Natural killer cell (primary cell): ENCODE measurements around the gene E2F4. TPM values are rescaled to one million over a fixed set of nuclear protein-coding genes. Genes with fewer than 3 reads are reported as not detected.

Experiments
- ATAC-seq, 3 donors: fragments of 150-1000 bp in 2 of 3; fragments of 200-7000 bp in 1 of 3; cut with Tn5 transposase; 1 replicate in 1 of 3; 2 replicates in 2 of 3; pipeline ENCODE4 v1.10.0; 2021; ENCODE audit warnings: mild to moderate bottlenecking in 2 of 3, moderate library complexity in 2 of 3
- DNase-seq, 2 donors: peaks; one replicate each; pipeline versions ENCODE4 v3.0.0 to v3.0.0-alpha.2; 2013 to 2021; ENCODE audit warnings: mixed read lengths in 1 of 2
- H3K27ac ChIP-seq: one replicate; pipeline ENCODE4 v1.5.1; 2013; ENCODE audit warnings: mild to moderate bottlenecking, low read length
- H3K27me3 ChIP-seq: one replicate; pipeline ENCODE4 v1.6.1; 2013; ENCODE audit warnings: low read length; ENCODE audit not compliant: control insufficient read depth, insufficient read depth
- H3K36me3 ChIP-seq: one replicate; pipeline ENCODE4 v1.6.1; 2013; ENCODE audit warnings: low read length; ENCODE audit not compliant: control insufficient read depth, insufficient read depth
- H3K4me1 ChIP-seq: one replicate; pipeline ENCODE4 v1.6.1; 2013; ENCODE audit warnings: low read length; ENCODE audit not compliant: control insufficient read depth, insufficient read depth
- H3K4me3 ChIP-seq: one replicate; pipeline ENCODE4 v1.5.1; 2013; ENCODE audit warnings: low read length
- H3K9me3 ChIP-seq: one replicate; pipeline ENCODE4 v1.6.1; 2013; ENCODE audit warnings: low read length; ENCODE audit not compliant: control insufficient read depth, insufficient read depth
- H3K27ac Mint-ChIP-seq, 2 donors: one replicate each; pipeline ENCODE4 v1.8.0; 2022; ENCODE audit warnings: mild to moderate bottlenecking in 2 of 2, mixed read lengths in 2 of 2, moderate library complexity in 1 of 2
- H3K27me3 Mint-ChIP-seq, 2 donors: one replicate each; pipeline ENCODE4 v1.8.0; 2022; ENCODE audit warnings: low read depth in 2 of 2, mixed read lengths in 2 of 2
- H3K36me3 Mint-ChIP-seq: one replicate; pipeline ENCODE4 v1.8.0; 2022; ENCODE audit warnings: mixed read lengths
- H3K4me1 Mint-ChIP-seq, 2 donors: one replicate each; pipeline ENCODE4 v1.8.0; 2022; ENCODE audit warnings: mixed read lengths in 2 of 2
- H3K4me3 Mint-ChIP-seq: one replicate; pipeline ENCODE4 v1.8.0; 2022; ENCODE audit warnings: mild to moderate bottlenecking, moderate library complexity, mixed read lengths
- H3K9me3 Mint-ChIP-seq, 2 donors: one replicate each; pipeline ENCODE4 v1.8.0; 2022; ENCODE audit warnings: mixed read lengths in 2 of 2
- WGBS: methylation state at CpG from one replicate; pipeline ENCODE4 v1.1.7; 2013; ENCODE audit warnings: missing lambda C conversion rate; ENCODE audit not compliant: insufficient coverage; 5-methylcytosine and 5-hydroxymethylcytosine counted together
- intact Hi-C: fragments of 100-400 bp; cut with micrococcal nuclease; formaldehyde crosslinking; loops from one replicate; pipeline ENCODE4 v1.14.2; 2022
- total RNA-seq, 4 donors: library from RNA; stranded (reverse); fragments of 120-200 nt in 1 of 4; gene quantifications; one replicate each; pipeline versions ENCODE4 v1.2.3 to v1.2.4, GENCODE V29; 2013 to 2022
- TF ChIP-seq, protein P1 (sequence below): fragments of 200-600 bp; IDR thresholded peaks from one replicate; pipeline ENCODE4 v1.8.0; 2022; ENCODE audit warnings: antibody characterized with exemption

E2F4 gene
- total RNA-seq, 3 donors from 2014 or later (not counting 1 experiment from before 2014, with no cell fraction given) = 57.6 to 91.7 (median 74.5) TPM

DNA sequence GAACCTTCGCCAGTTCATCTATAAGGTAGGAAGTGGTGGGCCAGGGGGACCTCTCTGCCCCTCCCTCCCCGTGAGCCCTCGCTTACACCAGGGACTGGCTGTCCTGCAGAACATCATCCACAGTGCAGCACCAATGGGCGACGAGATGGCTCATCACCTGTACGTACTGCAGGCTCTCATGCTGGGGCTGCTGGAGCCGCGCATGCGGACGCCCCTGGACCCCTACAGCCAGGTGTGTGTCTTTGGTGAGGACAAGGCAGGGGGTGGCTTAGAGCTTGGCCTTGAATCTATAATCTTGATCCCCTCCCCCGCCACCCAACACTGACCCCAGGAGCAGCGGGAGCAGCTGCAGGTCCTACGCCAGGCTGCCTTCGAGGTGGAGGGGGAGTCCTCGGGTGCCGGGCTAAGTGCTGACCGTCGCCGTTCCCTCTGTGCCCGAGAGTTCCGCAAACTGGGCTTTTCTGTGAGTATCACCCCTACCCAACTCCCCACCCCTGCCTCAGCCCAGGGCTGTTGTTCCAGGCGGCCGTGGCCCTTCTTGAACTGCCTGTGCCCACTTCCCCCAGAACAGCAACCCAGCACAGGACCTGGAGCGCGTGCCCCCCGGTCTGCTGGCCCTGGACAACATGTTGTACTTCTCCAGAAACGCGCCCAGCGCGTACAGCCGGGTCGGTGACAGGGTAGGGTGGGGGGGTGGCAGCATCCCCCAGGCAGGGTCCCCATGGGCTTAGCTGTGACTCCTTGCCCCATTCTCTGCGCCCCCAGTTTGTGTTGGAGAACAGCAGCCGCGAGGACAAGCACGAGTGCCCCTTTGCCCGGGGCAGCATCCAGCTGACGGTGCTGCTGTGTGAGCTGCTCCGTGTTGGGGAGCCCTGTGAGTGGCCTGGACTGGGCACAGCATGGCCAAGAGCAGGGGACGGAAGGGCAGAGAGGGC is 9.7 kb downstream of the E2F4 start:
- 96% methylated on average over 39 of the region's 40 CpGs for WGBS
- H3K27ac Mint-ChIP-seq = no peak overlapping the region
- DNase-seq = no peak

DNA sequence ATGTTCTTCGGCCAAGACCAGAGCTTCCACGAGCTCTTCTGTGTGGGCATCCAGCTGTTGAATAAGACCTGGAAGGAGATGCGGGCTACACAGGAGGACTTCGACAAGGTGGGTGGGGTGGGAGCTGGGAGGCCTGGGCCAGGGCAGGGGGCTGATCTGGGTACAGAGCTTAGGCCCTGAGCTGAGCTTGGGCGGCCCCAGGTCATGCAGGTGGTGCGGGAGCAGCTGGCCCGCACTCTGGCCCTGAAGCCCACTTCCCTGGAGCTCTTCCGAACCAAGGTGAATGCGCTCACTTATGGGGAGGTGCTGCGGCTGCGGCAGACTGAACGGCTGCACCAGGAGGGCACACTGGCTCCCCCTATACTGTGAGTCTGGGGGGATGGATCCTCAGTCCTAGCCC is 10.5 kb downstream of the E2F4 start:
- DNase-seq = no peak
- no peak overlapping the region for H3K4me3 ChIP-seq
- no peak overlapping the region for H3K4me3 Mint-ChIP-seq
- H3K27me3 Mint-ChIP-seq = no peaks in the 10 kb centered on the region
- no peaks in the 10 kb centered on the region for H3K36me3 Mint-ChIP-seq
- no peaks in the 10 kb centered on the region for H3K4me1 ChIP-seq
- H3K4me1 Mint-ChIP-seq = peaks cover 4 to 9% of the 10 kb centered on the region in 2 donors
- H3K36me3 ChIP-seq = peaks cover 37% of the 10 kb centered on the region
- no peak for ATAC-seq
- WGBS = 99% methylated on average over 12 of the region's 12 CpGs
- TF ChIP-seq, protein P1, sequence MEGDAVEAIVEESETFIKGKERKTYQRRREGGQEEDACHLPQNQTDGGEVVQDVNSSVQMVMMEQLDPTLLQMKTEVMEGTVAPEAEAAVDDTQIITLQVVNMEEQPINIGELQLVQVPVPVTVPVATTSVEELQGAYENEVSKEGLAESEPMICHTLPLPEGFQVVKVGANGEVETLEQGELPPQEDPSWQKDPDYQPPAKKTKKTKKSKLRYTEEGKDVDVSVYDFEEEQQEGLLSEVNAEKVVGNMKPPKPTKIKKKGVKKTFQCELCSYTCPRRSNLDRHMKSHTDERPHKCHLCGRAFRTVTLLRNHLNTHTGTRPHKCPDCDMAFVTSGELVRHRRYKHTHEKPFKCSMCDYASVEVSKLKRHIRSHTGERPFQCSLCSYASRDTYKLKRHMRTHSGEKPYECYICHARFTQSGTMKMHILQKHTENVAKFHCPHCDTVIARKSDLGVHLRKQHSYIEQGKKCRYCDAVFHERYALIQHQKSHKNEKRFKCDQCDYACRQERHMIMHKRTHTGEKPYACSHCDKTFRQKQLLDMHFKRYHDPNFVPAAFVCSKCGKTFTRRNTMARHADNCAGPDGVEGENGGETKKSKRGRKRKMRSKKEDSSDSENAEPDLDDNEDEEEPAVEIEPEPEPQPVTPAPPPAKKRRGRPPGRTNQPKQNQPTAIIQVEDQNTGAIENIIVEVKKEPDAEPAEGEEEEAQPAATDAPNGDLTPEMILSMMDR = no peak
- intact Hi-C loops = no loop called here
- no peak overlapping the region for H3K27ac Mint-ChIP-seq
- no peaks in the 10 kb centered on the region for H3K9me3 ChIP-seq
- H3K27ac ChIP-seq = no peak overlapping the region
- H3K27me3 ChIP-seq = no peaks in the 10 kb centered on the region
- H3K9me3 Mint-ChIP-seq = no peaks in the 10 kb centered on the region

More for the DNA sequence above, 9.7 kb downstream of the E2F4 start:
- H3K9me3 Mint-ChIP-seq = no peaks in the 10 kb centered on the region
- no peaks in the 10 kb centered on the region for H3K27me3 Mint-ChIP-seq
- no peak for ATAC-seq
- intact Hi-C loops = no loop called here
- Histone ChIP-seq H3K4me3 (no peak overlapping the region), H3K27me3 (no peaks in the 10 kb centered on the region), H3K27ac (no peak overlapping the region), H3K9me3 (no peaks in the 10 kb centered on the region), H3K4me1 (no peaks in the 10 kb centered on the region), H3K36me3 (peaks cover 44% of the 10 kb centered on the region)
- H3K36me3 Mint-ChIP-seq = peaks cover 4% of the 10 kb centered on the region
- peaks cover 9 to 10% of the 10 kb centered on the region in 2 donors for H3K4me1 Mint-ChIP-seq
- TF ChIP-seq, protein P1 = no peak
- no peak overlapping the region for H3K4me3 Mint-ChIP-seq

GRCh38 chr16:67202956-67203493 is 11.1 kb downstream of the E2F4 start:
- peaks cover 33% of the 10 kb centered on the region for H3K36me3 ChIP-seq
- no peaks in the 10 kb centered on the region for H3K27me3 ChIP-seq
- TF ChIP-seq, protein P1 = no peak
- H3K27ac ChIP-seq = no peak overlapping the region
- Mint-ChIP-seq H3K4me1 (peaks cover 4 to 9% of the 10 kb centered on the region in 2 donors), H3K4me3 (no peak overlapping the region), H3K36me3 (no peaks in the 10 kb centered on the region), H3K27ac (no peak overlapping the region), H3K27me3 (no peaks in the 10 kb centered on the region), H3K9me3 (no peaks in the 10 kb centered on the region)
- H3K9me3 ChIP-seq = no peaks in the 10 kb centered on the region
- 96% methylated on average over 23 of the region's 23 CpGs for WGBS
- H3K4me3 ChIP-seq = no peak overlapping the region
- DNase-seq (no peak), ATAC-seq (no peak)
- intact Hi-C loops = no loop called here
- no peaks in the 10 kb centered on the region for H3K4me1 ChIP-seq
